GM19467 (cell line): Measurements from ENCODE around the gene FBF1.

Experiments
- ATAC-seq: cut with Tn5 transposase; IDR thresholded peaks from one replicate; pipeline ENCODE4 v1.9.1; 2021; ENCODE audit warnings: mild to moderate bottlenecking, moderate library complexity; ENCODE audit not compliant: unreplicated experiment

The FBF1 gene

GRCh38 chr17:75950855-75951554 is 10.2 kb upstream of the FBF1 start:
- no peak for ATAC-seq

GRCh38 chr17:75950421-75950820 is 9.6 kb upstream of the FBF1 start:
- ATAC-seq, result no peak

GRCh38 chr17:75945211-75945610 is 4.4 kb upstream of the FBF1 start:
- ATAC-seq, result no peak

- ATAC-seq, result no peak
Measured at GRCh38 chr17:75943491-75943890, 2.6 kb upstream of the FBF1 start.

GRCh38 chr17:75942473-75942872 is 1.6 kb upstream of the FBF1 start:
- ATAC-seq, result no peak

GRCh38 chr17:75941442-75941819 is 589 bp upstream of the FBF1 start:
- no peak for ATAC-seq

- no peak for ATAC-seq
Measured at GRCh38 chr17:75937652-75938051, 3.2 kb downstream of the FBF1 start.

- no peak for ATAC-seq
Measured at GRCh38 chr17:75933808-75934207, 7.0 kb downstream of the FBF1 start.

GRCh38 chr17:75932852-75933251 is 8.0 kb downstream of the FBF1 start:
- ATAC-seq, result no peak

GRCh38 chr17:75931062-75931461 is 9.8 kb downstream of the FBF1 start:
- no peak for ATAC-seq

- ATAC-seq, result no peak
Measured at GRCh38 chr17:75927286-75927922, 13.4 kb downstream of the FBF1 start.

GRCh38 chr17:75926456-75926855 is 14.4 kb downstream of the FBF1 start:
- no peak for ATAC-seq

- no peak for ATAC-seq
Measured at GRCh38 chr17:75925912-75926311, 14.9 kb downstream of the FBF1 start.

- ATAC-seq, result no peak
Measured at GRCh38 chr17:75925103-75925502, 15.7 kb downstream of the FBF1 start.

GRCh38 chr17:75922963-75923874 is 17.6 kb downstream of the FBF1 start:
- ATAC-seq, result no peak

- ATAC-seq, result no peak
Measured at GRCh38 chr17:75922173-75922961, 18.5 kb downstream of the FBF1 start.

- ATAC-seq, result no peak
Measured at GRCh38 chr17:75921596-75921995, 19.2 kb downstream of the FBF1 start.

GRCh38 chr17:75920045-75920560 is 20.7 kb downstream of the FBF1 start:
- no peak for ATAC-seq

- ATAC-seq, result no peak
Measured at GRCh38 chr17:75919611-75920010, 21.2 kb downstream of the FBF1 start.

- no peak for ATAC-seq
Measured at GRCh38 chr17:75917917-75918445, 22.9 kb downstream of the FBF1 start.
